GM13977 (cell line): Measurements from ENCODE around the gene SIRT3.

Experiments used
- DNase-seq: peaks from one replicate; pipeline ENCODE4 v3.0.0; 2012; ENCODE audit warnings: low spot score
- in situ Hi-C: fragments of 300-500 bp; cut with MboI; formaldehyde crosslinking; loops from one replicate; pipeline ENCODE4 v1.12.0; 2022; ENCODE audit warnings: low sequenced_read_pairs, low pct_unique_long_range_greater_than_20kb, mixed read lengths, inconsistent platforms; ENCODE audit not compliant: unreplicated experiment
- TF ChIP-seq, protein P1 (sequence below): IDR thresholded peaks from 2 replicates; pipeline ENCODE4 v1.5.1; 2012; ENCODE audit warnings: mild to moderate bottlenecking, control low read depth; ENCODE audit not compliant: insufficient read depth; ENCODE audit errors: extremely low read depth, missing control alignments

SIRT3 gene

DNA sequence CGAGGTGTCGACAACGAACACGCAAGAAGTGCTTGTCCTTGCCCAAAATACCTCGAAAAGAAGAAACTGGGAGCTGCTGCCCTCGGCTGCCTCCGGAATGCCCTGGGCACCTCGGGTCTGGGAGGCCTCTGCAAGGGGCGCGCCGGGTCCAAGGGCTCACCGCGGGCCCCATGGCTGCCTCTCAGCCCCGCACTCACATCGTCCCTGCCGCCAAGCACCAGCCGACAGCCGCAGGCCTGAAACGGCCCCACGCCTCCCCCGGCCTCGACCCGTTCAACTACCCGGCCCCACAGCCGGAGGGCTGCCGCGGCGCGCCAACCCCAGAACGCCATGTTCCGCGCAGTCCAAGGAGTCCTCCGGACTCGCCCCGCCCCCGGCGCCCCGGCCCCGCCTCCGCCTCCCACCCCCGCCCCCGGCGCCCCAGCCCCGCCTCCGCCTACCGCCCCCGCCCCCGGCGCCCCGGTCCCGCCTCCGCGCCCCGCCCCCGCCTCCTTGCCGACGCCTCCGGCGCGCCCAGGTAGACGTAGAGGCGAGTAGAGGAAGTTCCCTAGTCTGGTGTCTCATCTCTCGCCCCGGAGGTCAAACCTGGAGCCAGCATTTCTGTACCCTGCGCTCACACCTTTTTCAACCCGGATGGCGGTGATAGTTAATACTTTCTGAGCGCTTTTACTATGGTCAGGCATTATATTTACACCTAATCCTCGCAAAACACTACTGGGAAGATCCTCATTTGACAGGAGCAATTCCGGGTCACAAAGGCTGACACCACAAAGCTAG lies at the start of gene SIRT3:
SIRT3 (minus strand) TSS at position 346 of the 777 bp plus-strand sequence; CDS start at position 332, 14 bp downstream.
- peak; percentile 97 for DNase-seq
- in situ Hi-C loops, result no loop called here

DNA sequence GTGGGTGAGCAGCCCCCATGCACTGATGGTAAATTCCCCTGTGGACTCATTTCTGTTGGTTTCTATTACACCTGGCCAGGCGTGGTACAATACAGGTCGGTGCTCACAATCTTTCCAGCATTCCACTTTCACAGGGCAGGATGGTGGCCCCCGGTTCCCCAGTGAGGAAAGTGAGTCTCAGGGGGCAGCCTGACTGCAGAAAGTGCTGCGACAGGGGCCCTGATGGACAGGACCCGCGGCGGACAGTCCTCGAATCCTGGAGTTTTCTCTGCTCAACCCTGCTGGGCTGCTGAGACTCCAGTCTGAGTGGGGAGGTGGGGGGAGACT lies 49.7 kb upstream of the SIRT3 start:
- TF ChIP-seq, protein P1, sequence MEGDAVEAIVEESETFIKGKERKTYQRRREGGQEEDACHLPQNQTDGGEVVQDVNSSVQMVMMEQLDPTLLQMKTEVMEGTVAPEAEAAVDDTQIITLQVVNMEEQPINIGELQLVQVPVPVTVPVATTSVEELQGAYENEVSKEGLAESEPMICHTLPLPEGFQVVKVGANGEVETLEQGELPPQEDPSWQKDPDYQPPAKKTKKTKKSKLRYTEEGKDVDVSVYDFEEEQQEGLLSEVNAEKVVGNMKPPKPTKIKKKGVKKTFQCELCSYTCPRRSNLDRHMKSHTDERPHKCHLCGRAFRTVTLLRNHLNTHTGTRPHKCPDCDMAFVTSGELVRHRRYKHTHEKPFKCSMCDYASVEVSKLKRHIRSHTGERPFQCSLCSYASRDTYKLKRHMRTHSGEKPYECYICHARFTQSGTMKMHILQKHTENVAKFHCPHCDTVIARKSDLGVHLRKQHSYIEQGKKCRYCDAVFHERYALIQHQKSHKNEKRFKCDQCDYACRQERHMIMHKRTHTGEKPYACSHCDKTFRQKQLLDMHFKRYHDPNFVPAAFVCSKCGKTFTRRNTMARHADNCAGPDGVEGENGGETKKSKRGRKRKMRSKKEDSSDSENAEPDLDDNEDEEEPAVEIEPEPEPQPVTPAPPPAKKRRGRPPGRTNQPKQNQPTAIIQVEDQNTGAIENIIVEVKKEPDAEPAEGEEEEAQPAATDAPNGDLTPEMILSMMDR, result no peak
- in situ Hi-C loops, result no loop called here
- DNase-seq, result no peak

More for the DNA sequence above, at the start of gene SIRT3:
- TF ChIP-seq, protein P1, result no peak

DNA sequence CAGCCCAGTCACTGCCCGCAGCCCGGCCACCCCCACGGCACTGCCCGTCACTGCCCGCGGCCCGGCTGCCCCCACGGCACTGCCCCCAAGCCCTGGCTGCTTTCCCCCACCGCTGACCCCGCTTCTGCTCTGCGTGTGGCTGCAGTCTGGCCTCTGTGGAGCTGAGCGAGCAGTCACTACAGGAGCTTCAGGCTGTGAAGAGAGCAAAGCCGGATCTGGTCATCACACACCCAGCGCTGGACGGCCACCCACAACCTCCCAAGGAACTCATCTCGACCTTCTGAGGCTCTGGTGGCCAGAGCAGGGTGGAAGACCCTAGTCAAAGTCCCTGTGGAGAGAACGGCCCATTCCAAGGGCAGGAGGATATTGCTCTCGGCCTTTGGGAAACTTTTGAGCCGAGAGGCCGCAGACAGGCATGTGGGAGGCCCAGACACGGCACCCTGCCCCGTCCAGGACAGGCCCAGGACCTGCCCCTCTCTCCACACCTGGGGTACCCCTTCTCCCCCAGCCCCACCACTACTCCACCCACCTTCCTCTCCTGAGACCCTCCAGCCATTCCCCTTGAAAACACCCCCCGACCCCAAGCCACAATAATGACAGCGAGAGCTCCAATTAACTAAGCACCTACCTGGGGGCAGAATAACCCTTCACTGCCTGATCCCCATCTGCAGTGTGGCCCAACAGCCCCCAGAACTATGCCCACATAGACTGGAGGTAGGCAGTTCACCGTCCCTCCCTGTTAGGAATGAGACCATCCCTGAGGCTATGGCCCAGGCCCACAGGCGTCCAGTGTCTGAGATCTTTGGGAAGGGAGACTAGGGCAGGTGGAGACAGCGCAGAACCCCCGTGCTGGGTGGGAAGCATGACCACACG lies 49.1 kb upstream of the SIRT3 start:
- in situ Hi-C loops, result no loop called here
- DNase-seq, result no peak
- TF ChIP-seq, protein P1, result no peak

DNA sequence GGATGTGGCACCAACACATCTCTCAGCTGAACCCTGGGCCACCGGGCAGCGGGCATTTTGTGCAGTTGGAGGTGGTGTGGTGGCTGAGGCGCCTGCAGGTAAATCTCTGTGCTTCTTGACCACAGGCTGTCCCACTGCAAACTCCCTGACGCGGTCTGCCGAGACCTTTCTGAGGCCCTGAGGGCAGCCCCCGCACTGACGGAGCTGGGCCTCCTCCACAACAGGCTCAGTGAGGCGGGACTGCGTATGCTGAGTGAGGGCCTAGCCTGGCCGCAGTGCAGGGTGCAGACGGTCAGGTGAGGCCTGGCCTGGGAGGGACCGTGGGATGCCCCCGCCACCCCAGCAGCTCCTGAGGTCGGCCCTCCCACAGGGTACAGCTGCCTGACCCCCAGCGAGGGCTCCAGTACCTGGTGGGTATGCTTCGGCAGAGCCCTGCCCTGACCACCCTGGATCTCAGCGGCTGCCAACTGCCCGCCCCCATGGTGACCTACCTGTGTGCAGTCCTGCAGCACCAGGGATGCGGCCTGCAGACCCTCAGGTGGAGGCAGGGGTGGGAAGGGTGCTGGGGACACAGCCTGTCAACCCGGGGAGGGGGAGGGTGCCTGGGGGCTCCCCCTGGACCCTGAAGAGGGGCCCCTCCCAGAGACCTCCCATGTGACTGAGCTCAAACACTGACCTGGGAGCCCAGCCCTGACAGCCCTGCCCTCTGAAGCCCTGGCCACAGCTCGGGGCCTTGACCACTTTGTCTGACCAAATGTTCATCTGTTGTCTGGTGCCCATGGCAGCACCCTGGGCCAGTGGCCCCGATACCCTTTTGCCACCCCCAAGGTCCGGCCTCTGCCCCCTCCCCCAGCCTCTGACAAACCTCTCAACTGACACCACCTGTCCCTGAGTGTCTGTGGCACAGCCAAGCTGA lies 48.2 kb upstream of the SIRT3 start:
- in situ Hi-C loops, result no loop called here
- TF ChIP-seq, protein P1, result no peak
- DNase-seq, result no peak

DNA sequence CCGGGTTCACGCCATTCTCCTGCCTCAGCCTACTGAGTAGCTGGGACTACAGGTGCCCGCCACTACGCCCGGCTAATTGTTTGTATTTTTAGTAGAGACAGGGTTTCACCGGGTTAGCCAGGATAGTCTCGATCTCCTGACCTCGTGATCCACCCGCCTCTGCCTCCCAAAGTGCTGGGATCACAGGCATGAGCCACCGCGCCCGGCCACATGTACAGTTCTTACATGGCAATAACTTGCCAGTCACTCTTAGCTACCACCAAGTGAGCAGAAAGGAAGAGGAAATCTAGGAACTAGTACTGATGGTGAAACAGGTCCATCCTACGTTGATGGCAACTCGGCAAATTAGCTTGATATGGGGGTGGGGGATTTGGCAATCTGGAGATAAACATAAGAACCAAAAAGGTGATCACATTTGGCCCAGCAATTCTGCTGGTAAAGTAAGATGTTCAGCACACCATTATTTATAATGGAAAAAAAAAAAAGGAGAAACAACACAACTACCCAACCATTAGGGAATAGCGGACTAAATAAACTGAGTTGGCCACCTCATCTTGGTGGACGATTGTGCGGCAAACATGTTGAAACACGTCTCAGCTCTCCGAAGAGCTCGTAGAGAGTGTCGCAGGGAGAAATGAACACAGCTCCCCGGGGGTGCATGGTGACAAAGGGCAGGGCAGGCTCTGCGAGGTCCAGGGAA lies 47.4 kb upstream of the SIRT3 start:
- no peak for DNase-seq
- TF ChIP-seq, protein P1, result no peak
- in situ Hi-C loops, result no loop called here
